ENCODE measurements around the gene IRF3. TPM values are rescaled to one million over a fixed set of nuclear protein-coding genes. Genes with fewer than 3 reads are reported as not detected.
A peak's percentile ranks its signal among the peaks of the same experiment; 100 is the strongest.

Gene IRF3
- total RNA-seq, 1 experiment from 2014 or later, result 205 TPM

- peak overlapping the region in 2 of 3 experiments; percentile 10 to 44; a peak in 4 of 7 replicates for H3K27ac Mint-ChIP-seq
- Histone ChIP-seq H4K5ac (ENCODE audit: insufficient read length, low read depth, low read length) (no peak overlapping the region), H3K27me3 (ENCODE audit: insufficient read depth, low read length) (no peaks in the 10 kb centered on the region), H3K9ac (ENCODE audit: extremely low read depth, insufficient read length, low read length) (no peak overlapping the region), H2BK5ac (ENCODE audit: insufficient read length, low read length) (no peak overlapping the region), H3K79me2 (ENCODE audit: insufficient read depth, low read length) (no peaks in the 10 kb centered on the region), H3K9me3 (ENCODE audit: control insufficient read depth, low read depth, low read length) (no peaks in the 10 kb centered on the region), H3K56ac (ENCODE audit: insufficient read length, low read depth, low read length) (no peak overlapping the region), H3K4me1 (ENCODE audit: insufficient read depth, low read length) (no peaks in the 10 kb centered on the region), H3K27ac (ENCODE audit: insufficient read length, low read depth, low read length) (no peak overlapping the region), H4K20me1 (ENCODE audit: control insufficient read depth, insufficient read depth, insufficient read length) (peaks cover 2% of the 10 kb centered on the region), H4K8ac (replicated peaks; ENCODE audit: insufficient read length, low read depth, low read length) (no peak overlapping the region), H2AK5ac (ENCODE audit: insufficient read length, low read length) (no peak overlapping the region), H2BK120ac (ENCODE audit: low read depth, low read length, poor library complexity, severe bottlenecking) (no peak overlapping the region), H3K23me2 (ENCODE audit: insufficient read length, low read depth, low read length, poor library complexity, severe bottlenecking) (no peaks in the 10 kb centered on the region), H2BK20ac (ENCODE audit: low read depth, low read length, poor library complexity, severe bottlenecking) (no peak overlapping the region), H2BK15ac (ENCODE audit: low read depth, low read length) (no peak overlapping the region), H3K79me1 (ENCODE audit: insufficient read depth, low read depth, low read length, poor library complexity, severe bottlenecking) (no peaks in the 10 kb centered on the region), H3K14ac (ENCODE audit: insufficient read depth, low read length) (no peak overlapping the region), H2BK12ac (ENCODE audit: insufficient read length, low read depth, low read length) (no peak overlapping the region), H3T11ph (ENCODE audit: low read length) (no peak overlapping the region), H4K91ac (ENCODE audit: insufficient read length, low read depth, low read length) (no peak overlapping the region), H3K18ac (ENCODE audit: insufficient read length, low read depth, low read length) (no peak overlapping the region), H3K4me2 (ENCODE audit: insufficient read depth, insufficient read length, low read length) (no peak overlapping the region), H3K4ac (ENCODE audit: low read depth, low read length) (no peak overlapping the region), H3K23ac (ENCODE audit: insufficient read length, low read depth, low read length) (no peak overlapping the region), H2AFZ (ENCODE audit: low read length) (no peak overlapping the region)
- peaks cover 9 to 29% (median 23%) of the 10 kb centered on the region in 3 experiments for H3K36me3 Mint-ChIP-seq (ENCODE audit: insufficient read depth in 1 of 3, low read depth in 3 of 3)
- H3K4me3 Mint-ChIP-seq, result no peak overlapping the region; a peak in 1 of 5 replicates
- DNase-seq, result no peak
- H3K27me3 Mint-ChIP-seq (ENCODE audit: low read depth), result peaks cover 10% of the 10 kb centered on the region
- TF ChIP-seq CTCF (conservative IDR thresholded peaks at IDR 0.05), result no peak
- no CpG with 5 or more reads among the region's 9 CpGs for WGBS (ENCODE audit: extremely low coverage, insufficient read length, low lambda C conversion rate)
- H3K9me3 Mint-ChIP-seq, result no peaks in the 10 kb centered on the region
- peaks cover 16 to 18% of the 10 kb centered on the region in 2 experiments for H3K4me1 Mint-ChIP-seq
These were observed 34.6 kb downstream of the IRF3 start for GRCh38 chr19:49631014-49631588.
